Measurements from ENCODE around the gene CYTH4. TPM values are rescaled to one million over a fixed set of nuclear protein-coding genes. Genes with fewer than 3 reads are reported as not detected.

Gene CYTH4
- total and polyA plus RNA-seq, 10 of the 15 experiments (the other 5 are each of a cell fraction or from before 2014, with no cell fraction given): 1.5 to 27.3 (median 16.9) TPM

- intact Hi-C loops (cut with micrococcal nuclease; ENCODE audit: unreplicated experiment) (no loop called here), in situ Hi-C loops (cut with MboI) (no loop called here)
- Histone ChIP-seq H3K4me2 (ENCODE audit: control insufficient read depth, insufficient read depth) (no peak overlapping the region), H3K27ac (ENCODE audit: control insufficient read depth, insufficient read depth) (no peak overlapping the region), H3K4me3 (no peak overlapping the region), H3K79me2 (ENCODE audit: control insufficient read depth, insufficient read depth, low read length) (no peaks in the 10 kb centered on the region), H2AFZ (ENCODE audit: control insufficient read depth, low read depth, low read length) (no peak overlapping the region), H3K9ac (ENCODE audit: control insufficient read depth, insufficient read depth, low read length) (no peak overlapping the region), H4K20me1 (ENCODE audit: control insufficient read depth, insufficient read depth) (no peaks in the 10 kb centered on the region; the same call in 1 of the 2 replicates), H3K27me3 (replicated peaks in 1 of 2; ENCODE audit: control insufficient read depth in 2 of 2, insufficient read depth in 2 of 2, low read length in 1 of 2) (no peaks in the 10 kb centered on the region), H3K4me1 (ENCODE audit: control insufficient read depth, insufficient read depth, low read length) (peaks cover 5% of the 10 kb centered on the region), H3K36me3 (ENCODE audit: control insufficient read depth in 2 of 2, insufficient read depth in 2 of 2, low read length in 1 of 2) (peaks cover 1 to 13% of the 10 kb centered on the region in 2 experiments; a peak in 3 of 4 replicates), H3K9me3 (replicated peaks; ENCODE audit: control insufficient read depth, insufficient read depth, low read length) (no peaks in the 10 kb centered on the region; the same call in 2 of the 3 replicates)
- 91% methylated on average over 11 of the region's 13 CpGs for WGBS (ENCODE audit: insufficient coverage, insufficient replicate concordance, low lambda C conversion rate, missing lambda C conversion rate)
- ChIA-PET CTCF (no interaction called here), RAD21 (ENCODE audit: unreplicated experiment) (no interaction called here), SMC1A (ENCODE audit: uncharacterized antibody, unreplicated experiment) (no interaction called here), POLR2A (interaction anchor here (1.2 kb wide), 1 partner anchor 22 kb away, joined by 3 read pairs; no protein-coding TSS in a partner anchor)
- ATAC-seq: no peak
- no TSS peak for BruUV-seq (replicated peaks)
- no peak for FAIRE-seq
- no peak for TF ChIP-seq ATF7 (IDR thresholded peaks at IDR 0.05; ENCODE audit: low read depth)
- TF ChIP-seq CHD4 (IDR thresholded peaks at IDR 0.05): no peak
- no peak for TF ChIP-seq TARDBP (IDR thresholded peaks at IDR 0.05; ENCODE audit: borderline replicate concordance)
- no peak for TF ChIP-seq NR2C1 (IDR thresholded peaks at IDR 0.05)
- no peak for TF ChIP-seq ZBTB40 (IDR thresholded peaks at IDR 0.05; ENCODE audit: borderline replicate concordance)
- DNase-seq (ENCODE audit: low read depth, low spot score): no peak
Observed at GRCh38 chr22:37292641-37293040, 10.3 kb downstream of the CYTH4 start.

Measured in GM12878 (cell line).